HAP-1 (cell line): ENCODE results near the gene PTPRD.

Experiments
- DNase-seq, 2 experiments: peaks; one replicate each; pipeline ENCODE4 v3.0.0-alpha.2; 2016 to 2020; ENCODE audit warnings: low spot score in 2 of 2
- H3K27me3 ChIP-seq: fragments of 250-450 bp; sonication (Bioruptor Pico); 2 replicates; pipeline ENCODE4 v1.5.1; 2020; ENCODE audit warnings: low read depth, mild to moderate bottlenecking, moderate library complexity
- H3K36me3 ChIP-seq: fragments of 250-450 bp; sonication (Bioruptor Pico); replicated peaks from 2 replicates; pipeline ENCODE4 v1.5.1; 2020; ENCODE audit warnings: mild to moderate bottlenecking
- H3K4me1 ChIP-seq: fragments of 250-450 bp; sonication (Bioruptor Pico); 2 replicates; pipeline ENCODE4 v1.5.1; 2020; ENCODE audit warnings: mild to moderate bottlenecking
- H3K4me3 ChIP-seq: fragments of 250-450 bp; sonication (Bioruptor Pico); 2 replicates; pipeline ENCODE4 v1.5.1; 2020; ENCODE audit warnings: mild to moderate bottlenecking, moderate library complexity
- H3K9me3 ChIP-seq: fragments of 250-450 bp; sonication (Bioruptor Pico); 2 replicates; pipeline ENCODE4 v1.5.1; 2020; ENCODE audit warnings: mild to moderate bottlenecking, moderate library complexity
- in situ Hi-C: fragments of 300-500 bp; cut with MboI; formaldehyde crosslinking; loops from 3 replicates; pipeline ENCODE4 v1.14.3; 2020; ENCODE audit warnings: low sequenced_read_pairs, inconsistent platforms, mixed read lengths

Gene PTPRD

DNA sequence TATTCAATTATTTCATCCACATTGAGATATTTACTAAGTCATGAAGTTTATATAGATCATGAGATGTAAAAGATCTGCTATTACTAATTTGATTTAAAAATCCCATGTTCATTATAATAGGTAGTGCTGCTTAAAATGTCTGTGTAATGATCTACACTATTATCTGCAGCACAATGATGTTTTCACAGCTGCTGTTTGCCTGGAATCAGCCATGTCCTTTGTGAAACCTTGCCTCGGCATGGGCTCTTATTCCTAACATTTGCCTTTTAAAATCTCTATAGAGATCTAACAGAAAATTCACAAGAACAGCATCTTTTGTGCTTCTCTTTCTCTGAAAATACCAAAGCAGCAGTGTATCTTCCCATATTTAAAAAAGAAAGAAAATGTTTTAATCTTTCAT lies 444.6 kb downstream of the PTPRD start:
- DNase-seq, result no peak
- Histone ChIP-seq H3K36me3 (no peaks in the 10 kb centered on the region), H3K4me3 (no peak overlapping the region), H3K4me1 (no peaks in the 10 kb centered on the region), H3K9me3 (no peaks in the 10 kb centered on the region), H3K27me3 (no peaks in the 10 kb centered on the region)
- in situ Hi-C loops, result no loop called here

DNA sequence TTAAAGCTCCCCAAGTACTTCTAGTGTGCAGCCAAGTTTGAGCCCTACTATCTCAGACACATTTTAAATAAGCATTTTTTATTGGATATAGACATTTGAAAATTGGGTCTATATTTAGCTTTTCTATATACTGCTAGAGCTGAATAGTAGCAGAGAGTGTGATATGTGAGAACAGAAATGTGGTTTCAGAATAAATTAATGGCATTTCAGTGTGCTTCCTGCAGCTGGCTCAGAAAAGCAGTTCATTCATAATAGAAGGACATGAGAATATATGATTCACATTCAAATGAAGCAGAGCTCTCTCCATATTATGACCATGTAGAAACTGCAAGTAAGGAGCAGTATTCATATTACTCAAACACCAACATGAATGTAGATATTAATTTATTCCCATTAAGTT lies 464.0 kb downstream of the PTPRD start:
- Histone ChIP-seq H3K36me3 (no peaks in the 10 kb centered on the region), H3K4me3 (no peak overlapping the region), H3K4me1 (no peaks in the 10 kb centered on the region), H3K9me3 (no peaks in the 10 kb centered on the region), H3K27me3 (0 out of 2 replicates have a peak, but pooled peaks cover 2% of the 10 kb centered on the region)
- DNase-seq, result no peak
- in situ Hi-C loops, result no loop called here

GRCh38 chr9:10146517-10147331 lies 466.1 kb downstream of the PTPRD start:
- Histone ChIP-seq H3K27me3 (0 out of 2 replicates have a peak, but pooled peaks cover 2% of the 10 kb centered on the region), H3K4me1 (no peaks in the 10 kb centered on the region), H3K9me3 (no peaks in the 10 kb centered on the region), H3K4me3 (no peak overlapping the region), H3K36me3 (no peaks in the 10 kb centered on the region)
- in situ Hi-C loops, result no loop called here
- no peak for DNase-seq

DNA sequence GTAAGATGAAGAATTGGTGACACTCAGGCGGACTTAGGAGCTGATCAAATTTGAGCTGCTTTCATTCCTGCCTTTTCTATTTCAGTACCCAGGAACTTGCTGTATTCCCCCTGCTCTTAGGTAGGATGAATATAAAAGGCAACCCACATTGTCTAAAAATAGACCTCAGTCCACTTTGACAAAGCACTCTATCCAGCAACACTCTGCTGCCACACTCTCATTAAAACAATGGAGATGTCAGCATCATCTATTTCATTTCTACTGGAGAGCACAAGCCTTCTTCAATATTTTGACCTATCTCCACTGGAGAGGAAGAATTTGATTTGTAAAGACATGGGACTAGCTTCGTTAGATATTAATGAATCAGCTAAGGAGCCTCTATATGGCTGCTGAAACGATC lies 468.4 kb downstream of the PTPRD start:
- no peak overlapping the region for H3K4me3 ChIP-seq
- no peak for DNase-seq
- no peaks in the 10 kb centered on the region for H3K36me3 ChIP-seq
- no peaks in the 10 kb centered on the region for H3K4me1 ChIP-seq
- in situ Hi-C loops, result no loop called here
- H3K9me3 ChIP-seq, result no peaks in the 10 kb centered on the region
- H3K27me3 ChIP-seq, result 0 out of 2 replicates have a peak, but pooled peaks cover 2% of the 10 kb centered on the region

DNA sequence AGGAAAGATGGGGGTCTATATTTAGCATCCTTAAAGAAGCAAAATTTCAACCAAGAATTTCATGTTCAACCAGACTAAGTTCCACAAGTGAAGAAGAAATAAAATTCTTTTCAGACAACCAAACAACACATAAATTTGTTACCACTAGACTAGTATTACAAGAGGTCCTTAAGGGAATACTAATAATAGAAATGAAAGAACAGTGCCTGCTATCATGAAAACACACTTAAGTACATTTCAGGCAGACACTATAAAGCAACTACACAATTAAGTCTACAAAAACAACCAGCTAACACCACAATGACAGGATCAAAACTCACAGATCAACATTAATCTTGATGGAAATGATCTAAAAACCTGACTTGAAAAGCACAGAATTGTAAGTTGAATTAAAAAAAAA lies 477.2 kb downstream of the PTPRD start:
- in situ Hi-C loops, result no loop called here
- no peaks in the 10 kb centered on the region for H3K36me3 ChIP-seq
- DNase-seq, result no peak
- H3K9me3 ChIP-seq, result no peaks in the 10 kb centered on the region
- no peaks in the 10 kb centered on the region for H3K4me1 ChIP-seq
- no peaks in the 10 kb centered on the region for H3K27me3 ChIP-seq
- H3K4me3 ChIP-seq, result no peak overlapping the region

DNA sequence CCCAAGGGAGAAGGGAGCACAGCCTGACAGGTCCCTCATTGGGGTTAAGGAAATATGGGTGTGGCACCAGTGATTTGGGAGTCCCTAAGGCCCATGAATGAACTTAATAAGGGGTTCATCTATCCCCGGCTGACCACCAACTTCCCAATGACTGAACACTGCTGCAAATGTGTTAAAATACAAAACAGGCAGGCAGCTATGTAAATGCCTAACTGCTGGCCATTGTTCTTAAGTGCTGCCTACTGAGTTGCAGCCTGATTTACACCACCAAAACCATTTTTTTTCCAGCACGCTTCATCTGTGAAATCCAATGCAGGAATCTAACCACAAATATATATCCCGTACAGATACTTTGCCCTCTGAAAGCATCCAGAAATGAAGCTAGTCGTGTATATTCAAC lies 478.5 kb downstream of the PTPRD start:
- Histone ChIP-seq H3K4me3 (no peak overlapping the region), H3K9me3 (no peaks in the 10 kb centered on the region), H3K36me3 (no peaks in the 10 kb centered on the region), H3K4me1 (no peaks in the 10 kb centered on the region), H3K27me3 (no peaks in the 10 kb centered on the region)
- DNase-seq, result no peak
- in situ Hi-C loops, result no loop called here

GRCh38 chr9:10130061-10130675 lies 482.6 kb downstream of the PTPRD start:
- no peaks in the 10 kb centered on the region for H3K9me3 ChIP-seq
- H3K4me3 ChIP-seq, result no peak overlapping the region
- DNase-seq, result no peak
- in situ Hi-C loops, result no loop called here
- no peaks in the 10 kb centered on the region for H3K4me1 ChIP-seq
- no peaks in the 10 kb centered on the region for H3K36me3 ChIP-seq
- H3K27me3 ChIP-seq, result no peaks in the 10 kb centered on the region; the same call in 1 of the 2 replicates

GRCh38 chr9:10127867-10128266 lies 484.9 kb downstream of the PTPRD start:
- H3K4me3 ChIP-seq, result no peak overlapping the region
- DNase-seq, result no peak
- H3K36me3 ChIP-seq, result no peaks in the 10 kb centered on the region
- in situ Hi-C loops, result no loop called here
- no peaks in the 10 kb centered on the region for H3K4me1 ChIP-seq
- no peaks in the 10 kb centered on the region for H3K9me3 ChIP-seq
- no peaks in the 10 kb centered on the region; the same call in 1 of the 2 replicates for H3K27me3 ChIP-seq

- H3K9me3 ChIP-seq, result no peaks in the 10 kb centered on the region
- H3K4me1 ChIP-seq, result no peaks in the 10 kb centered on the region
- no peaks in the 10 kb centered on the region for H3K27me3 ChIP-seq
- H3K36me3 ChIP-seq, result no peaks in the 10 kb centered on the region
- DNase-seq, result no peak
- in situ Hi-C loops, result no loop called here
- no peak overlapping the region for H3K4me3 ChIP-seq
These were observed 500.0 kb downstream of the PTPRD start for GRCh38 chr9:10112798-10113197.

DNA sequence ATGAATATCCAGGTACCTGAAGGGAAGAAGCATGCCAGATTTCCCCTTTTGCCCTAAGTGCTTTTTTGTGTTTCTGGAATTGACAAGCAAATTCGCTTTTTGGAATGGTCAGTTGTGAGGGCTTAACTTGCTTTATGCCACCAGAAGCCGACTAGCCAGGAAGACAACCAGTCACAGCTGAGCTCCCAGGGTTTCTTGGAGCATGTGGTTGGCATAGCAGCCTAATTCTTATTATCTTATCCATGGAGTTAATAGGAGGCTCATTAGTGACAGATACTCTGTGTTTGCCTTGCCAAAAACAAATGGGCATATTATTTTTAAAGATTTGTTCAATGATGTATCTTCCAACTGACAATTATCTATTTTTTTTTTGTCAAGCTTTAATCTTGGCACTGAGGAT lies 500.7 kb downstream of the PTPRD start:
- DNase-seq, result no peak
- H3K9me3 ChIP-seq, result no peaks in the 10 kb centered on the region
- no peaks in the 10 kb centered on the region for H3K27me3 ChIP-seq
- in situ Hi-C loops, result no loop called here
- H3K4me3 ChIP-seq, result no peak overlapping the region
- H3K4me1 ChIP-seq, result no peaks in the 10 kb centered on the region
- no peaks in the 10 kb centered on the region for H3K36me3 ChIP-seq

GRCh38 chr9:10108815-10109214 lies 504.0 kb downstream of the PTPRD start:
- Histone ChIP-seq H3K36me3 (no peaks in the 10 kb centered on the region), H3K9me3 (no peaks in the 10 kb centered on the region), H3K27me3 (no peaks in the 10 kb centered on the region), H3K4me1 (no peaks in the 10 kb centered on the region), H3K4me3 (no peak overlapping the region)
- no peak for DNase-seq
- in situ Hi-C loops, result no loop called here

DNA sequence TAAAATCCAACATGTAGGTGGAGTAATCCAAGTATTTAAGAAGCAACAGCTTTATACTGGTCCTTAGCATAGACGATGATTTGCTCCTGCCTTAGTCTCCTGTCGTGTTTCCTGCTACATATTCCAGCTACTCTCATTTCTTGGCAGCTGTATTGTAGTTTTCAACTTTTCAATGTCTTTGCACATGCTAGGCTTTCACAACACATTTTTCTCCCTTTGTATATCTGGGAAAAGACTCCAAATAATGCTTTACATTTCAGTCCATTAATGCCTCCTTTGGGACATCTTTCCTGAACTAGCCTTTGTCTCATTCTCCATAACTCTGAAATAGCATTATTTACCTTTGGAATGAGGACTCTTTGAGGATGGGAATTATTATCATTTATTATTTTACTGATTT lies 508.0 kb downstream of the PTPRD start:
- Histone ChIP-seq H3K27me3 (no peaks in the 10 kb centered on the region), H3K9me3 (no peaks in the 10 kb centered on the region), H3K36me3 (no peaks in the 10 kb centered on the region), H3K4me1 (no peaks in the 10 kb centered on the region), H3K4me3 (no peak overlapping the region)
- no peak for DNase-seq
- in situ Hi-C loops, result no loop called here

DNA sequence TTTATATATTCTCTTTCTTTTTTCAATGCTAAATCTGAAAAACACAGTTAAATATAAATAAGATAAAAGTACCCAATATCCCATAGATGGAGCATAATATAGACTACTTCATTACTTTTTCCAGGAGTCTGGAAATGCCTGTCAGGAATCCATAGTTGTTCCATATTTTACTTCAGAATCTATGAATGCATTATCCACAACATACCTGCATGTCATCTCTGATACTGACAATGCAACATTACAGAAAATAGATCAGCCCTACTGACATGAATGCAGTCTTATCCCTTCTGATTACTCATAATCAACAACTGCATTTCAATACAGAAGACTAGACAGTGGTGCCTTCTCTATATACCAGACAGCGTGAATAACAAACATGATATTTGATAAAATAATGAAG lies 517.6 kb downstream of the PTPRD start:
- no peaks in the 10 kb centered on the region for H3K4me1 ChIP-seq
- H3K36me3 ChIP-seq, result no peaks in the 10 kb centered on the region
- H3K4me3 ChIP-seq, result no peak overlapping the region
- H3K27me3 ChIP-seq, result no peaks in the 10 kb centered on the region; the same call in 1 of the 2 replicates
- DNase-seq, result no peak
- no peaks in the 10 kb centered on the region for H3K9me3 ChIP-seq
- in situ Hi-C loops, result no loop called here

GRCh38 chr9:10094563-10094962 lies 518.2 kb downstream of the PTPRD start:
- in situ Hi-C loops, result no loop called here
- DNase-seq, result no peak
- H3K9me3 ChIP-seq, result no peaks in the 10 kb centered on the region
- no peaks in the 10 kb centered on the region; the same call in 1 of the 2 replicates for H3K27me3 ChIP-seq
- no peaks in the 10 kb centered on the region for H3K36me3 ChIP-seq
- H3K4me3 ChIP-seq, result no peak overlapping the region
- no peaks in the 10 kb centered on the region for H3K4me1 ChIP-seq
